Activated naive CD4-positive, alpha-beta T cell treated with anti-CD3 and anti-CD28 coated beads, Interleukin-2, amount 50 U/mL, for 16 hours (primary cell): Measurements from ENCODE around the gene ASPN.

Source experiments
- DNase-seq: peaks from one replicate; pipeline ENCODE4 v3.0.0-alpha.2; 2020

Gene ASPN

DNA sequence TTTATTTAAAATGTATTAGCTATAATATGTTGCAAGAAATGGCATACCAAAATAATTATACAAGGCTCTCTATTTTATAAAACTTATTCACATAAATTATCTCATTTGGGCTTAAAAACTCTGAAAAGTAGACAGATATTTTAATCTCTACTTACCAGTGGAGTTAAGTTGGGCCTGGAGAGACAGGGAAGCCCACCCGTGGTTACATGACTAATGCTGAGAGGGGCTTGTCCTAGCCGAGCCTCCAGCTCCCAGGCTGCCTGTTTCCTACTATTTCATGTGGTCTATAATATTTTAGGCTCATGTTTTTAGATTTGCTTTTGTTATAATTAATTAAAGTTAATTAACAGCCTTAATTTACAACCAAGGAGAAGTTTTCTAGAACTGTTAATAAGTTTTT lies 20.9 kb upstream of the ASPN start:
- DNase-seq = no peak

DNA sequence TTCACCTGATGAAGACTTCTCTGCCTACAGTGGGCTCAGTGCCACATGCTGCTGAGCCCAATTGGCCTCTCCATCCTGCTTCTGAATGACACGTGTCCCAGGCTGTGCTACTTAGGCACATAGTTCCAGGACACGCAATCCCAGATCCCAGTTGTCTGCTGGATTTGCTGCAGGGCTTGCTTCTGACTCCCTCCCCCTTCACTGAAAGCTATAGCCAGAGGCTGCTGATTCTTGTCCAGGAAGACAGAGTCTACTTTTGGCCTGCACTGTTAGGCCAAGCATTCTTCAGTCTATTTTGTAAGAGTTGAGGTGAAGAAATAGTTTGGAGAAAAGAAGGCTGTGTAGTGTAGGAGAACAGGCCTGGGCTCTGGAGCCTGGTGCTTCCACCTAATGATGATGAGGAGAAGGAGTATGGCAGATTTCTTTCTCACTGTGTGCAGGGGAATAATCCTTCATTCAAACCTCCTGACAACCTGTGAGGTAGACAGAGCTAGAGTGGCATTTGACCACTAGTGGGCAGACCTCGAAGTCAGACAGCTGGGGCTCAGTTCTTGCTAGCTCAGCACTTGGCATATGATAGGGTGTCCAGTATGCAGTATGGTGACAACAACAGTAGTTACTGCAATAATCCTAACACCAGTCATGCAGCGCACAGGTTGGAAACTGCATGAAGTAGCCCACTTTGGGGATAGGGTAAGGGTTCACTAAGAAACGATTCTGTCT lies 19.5 kb upstream of the ASPN start:
- DNase-seq = no peak

DNA sequence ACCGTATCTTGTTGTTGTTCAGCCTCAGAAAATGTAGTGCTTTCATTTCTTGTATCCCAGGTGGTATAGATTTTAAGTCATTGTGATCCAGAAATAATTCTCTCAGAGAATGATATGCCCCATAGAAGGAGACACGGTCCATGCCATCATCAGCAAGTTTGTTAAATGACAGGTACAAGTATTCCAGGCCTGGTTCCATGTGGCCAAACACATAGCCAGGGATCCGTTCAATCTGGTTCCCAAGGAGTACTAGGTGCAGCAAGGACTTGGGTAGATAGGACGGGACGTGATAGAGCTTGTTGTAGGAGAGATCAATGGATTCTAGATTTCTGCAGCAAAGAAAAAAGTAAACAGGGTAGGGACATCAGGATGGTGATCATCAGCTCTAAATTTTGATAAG lies 18.4 kb upstream of the ASPN start:
- DNase-seq = no peak

DNA sequence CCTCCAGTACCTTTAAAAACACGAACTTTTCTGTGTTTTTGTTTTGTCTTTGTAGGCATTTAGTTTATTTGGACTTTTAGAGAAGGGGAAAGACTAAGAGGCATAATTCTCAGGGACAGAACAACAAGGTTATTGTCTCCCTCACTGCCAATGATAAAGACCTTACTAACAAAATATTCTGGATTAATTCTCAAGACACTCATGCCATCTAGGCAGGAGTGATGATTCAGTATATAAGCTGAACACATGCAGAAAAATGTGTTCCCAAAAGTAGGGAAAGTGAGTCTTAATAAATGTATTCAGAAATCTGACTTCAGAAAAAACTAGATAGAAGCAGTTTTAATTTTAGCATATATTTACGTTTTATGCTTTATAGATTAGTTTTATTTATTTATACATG lies 17.4 kb upstream of the ASPN start:
- DNase-seq = no peak

DNA sequence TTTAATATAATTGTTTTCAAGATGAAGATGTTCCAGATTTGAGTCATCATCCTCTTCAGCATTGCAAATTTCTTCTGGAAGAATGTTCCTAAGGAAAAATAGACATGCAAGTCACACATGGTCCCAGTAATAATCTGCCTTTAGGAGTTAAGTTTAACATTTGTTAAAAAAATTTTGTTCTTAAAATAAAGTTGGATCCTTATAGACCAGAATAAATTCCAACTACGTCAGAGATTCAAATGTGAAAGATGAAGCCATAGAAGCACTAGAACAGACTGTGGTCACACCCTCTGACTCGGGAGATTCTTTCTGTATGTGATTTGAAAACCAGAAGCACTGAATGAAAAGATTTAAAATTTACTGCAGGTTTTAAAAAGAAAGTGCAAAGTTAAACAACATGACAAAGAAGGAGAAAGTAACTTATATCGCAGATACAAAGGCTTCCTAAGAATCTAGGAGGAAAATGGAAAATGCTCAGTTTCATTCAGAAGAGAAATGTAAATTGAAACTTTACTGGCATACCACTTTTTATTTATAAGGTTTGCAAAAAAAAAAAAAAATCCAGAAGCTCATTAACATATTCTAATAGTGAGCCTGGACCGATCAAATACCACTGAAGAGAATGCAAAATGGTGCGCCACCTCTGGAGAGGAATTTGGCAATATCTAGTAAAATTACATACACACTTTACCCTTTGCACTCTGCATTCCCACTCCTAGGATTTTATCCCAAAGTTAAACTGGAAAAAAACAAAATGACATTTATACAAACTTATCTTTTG lies 14.3 kb upstream of the ASPN start:
- no peak for DNase-seq

DNA sequence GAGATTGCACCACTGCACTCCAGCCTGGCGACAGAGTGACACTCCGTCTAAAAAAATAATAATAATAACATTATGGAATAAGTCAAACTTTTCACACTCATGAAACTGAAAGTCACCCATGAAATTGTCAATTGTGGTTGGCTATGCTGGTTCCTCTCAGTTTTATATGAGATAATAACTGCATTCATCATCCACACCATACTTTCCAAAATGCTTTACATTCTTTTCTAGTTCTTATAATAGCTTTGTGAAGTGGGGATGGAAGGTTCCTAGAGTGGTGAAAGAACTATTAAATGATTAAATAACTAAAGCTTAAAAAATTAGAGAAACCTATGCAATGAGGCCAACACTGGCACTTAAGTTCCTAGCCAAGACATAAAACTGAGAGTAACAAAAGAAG lies 12.6 kb upstream of the ASPN start:
- no peak for DNase-seq

DNA sequence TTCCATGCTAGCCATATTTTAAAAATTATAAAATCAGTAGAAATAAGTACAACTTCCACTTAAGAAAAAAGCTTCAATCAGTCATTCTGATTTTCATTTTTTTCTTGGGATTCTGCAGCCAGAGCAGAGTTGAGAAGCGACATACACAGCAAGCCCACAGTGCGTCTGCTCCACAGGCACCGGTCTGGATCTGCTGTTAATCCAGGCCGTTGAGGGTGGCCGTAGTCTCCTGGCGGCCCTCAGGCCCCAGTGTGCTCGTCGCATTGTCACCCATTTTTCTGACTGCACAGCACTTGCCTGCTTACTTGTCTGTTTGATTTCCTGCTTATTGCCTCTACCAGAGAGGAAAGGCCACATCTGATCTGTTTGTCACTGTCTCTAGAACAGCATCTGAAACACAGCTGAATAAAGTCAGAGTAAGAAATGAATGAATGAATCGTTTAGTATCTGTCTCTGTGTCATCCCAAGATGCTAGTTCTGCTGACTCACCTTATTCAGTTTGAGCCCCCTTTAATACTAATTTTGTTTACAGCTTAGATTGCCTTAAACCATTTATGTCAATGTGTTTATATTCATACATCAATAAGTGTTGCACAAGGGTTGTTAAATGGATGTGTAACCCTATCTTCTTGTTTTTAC lies 11.6 kb upstream of the ASPN start:
- no peak for DNase-seq

DNA sequence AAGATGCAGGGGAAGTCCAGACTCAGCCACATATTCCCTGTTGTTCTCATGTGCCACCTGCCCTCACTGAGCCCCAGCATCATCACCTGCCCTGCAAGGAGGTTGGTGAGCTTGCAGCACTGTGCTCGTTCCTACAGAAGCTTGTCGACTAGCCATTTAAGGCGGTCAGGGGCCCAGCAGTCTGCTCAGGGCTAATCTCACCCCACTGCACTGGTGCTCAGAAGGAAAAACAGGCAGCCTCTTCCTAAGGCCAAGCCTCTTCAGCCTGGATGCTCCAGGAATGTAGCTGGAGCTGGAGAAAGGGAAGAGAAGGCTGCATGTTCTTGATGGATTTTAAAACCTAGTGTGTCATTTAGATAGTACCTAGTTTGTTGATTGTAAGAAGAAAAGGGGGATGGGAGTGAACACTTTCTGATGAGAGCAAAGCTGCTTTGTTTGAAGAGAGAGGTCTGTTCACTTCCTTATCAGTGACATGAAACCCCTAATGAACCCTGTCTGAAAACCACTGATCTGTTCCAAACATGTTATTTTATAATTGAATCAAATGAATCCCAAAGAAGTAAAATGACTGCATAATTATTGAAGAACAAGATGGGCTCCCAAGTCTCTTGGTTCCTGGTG lies 10.6 kb upstream of the ASPN start:
- no peak for DNase-seq

DNA sequence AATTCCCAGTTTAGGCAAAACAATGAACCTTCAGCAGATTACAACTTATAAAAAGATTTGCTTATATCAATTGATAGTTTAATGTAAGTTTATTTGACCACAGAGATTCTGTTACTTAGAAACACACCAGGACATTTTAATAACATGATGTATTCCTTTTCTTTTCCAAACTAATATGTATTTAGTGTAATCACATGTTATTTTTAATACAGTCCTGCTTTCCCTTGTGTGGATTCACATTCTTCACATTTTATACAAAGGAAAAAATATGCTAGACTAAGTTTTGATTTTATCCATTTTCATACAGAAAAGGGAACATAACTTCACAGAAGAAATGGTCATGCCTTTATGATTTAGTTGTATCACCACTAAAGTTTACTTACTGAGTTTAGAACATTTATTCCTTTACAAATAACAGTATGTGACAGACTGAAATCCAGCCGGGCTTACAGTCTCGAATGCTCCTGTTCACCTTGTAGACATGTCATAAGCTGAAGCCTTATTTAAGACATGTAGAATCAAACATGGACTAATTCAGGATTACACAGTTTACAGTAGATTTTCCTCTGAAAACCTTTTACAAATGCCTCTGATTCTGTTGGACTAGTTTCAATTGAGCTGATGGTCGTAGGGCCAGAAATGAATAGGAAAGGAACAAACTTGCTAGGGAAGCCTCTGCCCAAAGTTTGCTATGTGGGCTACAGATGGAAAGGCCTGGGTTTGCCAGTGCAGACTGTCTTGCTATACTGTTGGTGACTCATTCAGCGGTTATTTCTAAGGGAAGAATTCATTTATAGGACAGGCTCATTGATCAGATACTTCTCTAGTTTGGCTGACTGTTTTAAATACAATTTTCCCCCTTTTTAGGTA lies 6.6 kb upstream of the ASPN start:
- no peak for DNase-seq

DNA sequence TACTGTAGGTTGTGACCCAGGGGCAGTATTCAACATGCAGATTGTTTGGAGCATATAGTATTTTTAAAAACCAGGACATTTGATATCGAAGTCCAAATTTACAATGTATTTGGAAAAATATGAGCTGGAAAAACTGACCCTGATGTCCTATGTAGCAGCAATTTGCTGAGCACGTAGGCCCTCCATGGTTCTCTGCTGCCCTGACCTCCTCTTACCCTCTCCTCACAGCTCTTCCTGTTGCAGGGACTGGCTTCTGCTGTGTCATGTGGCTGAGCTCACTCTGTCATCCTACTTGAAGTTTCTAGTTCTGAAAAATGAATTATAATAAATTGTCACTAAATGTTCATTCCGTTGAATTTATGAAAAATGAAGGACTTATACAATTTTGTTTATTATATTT lies 4.1 kb upstream of the ASPN start:
- no peak for DNase-seq

DNA sequence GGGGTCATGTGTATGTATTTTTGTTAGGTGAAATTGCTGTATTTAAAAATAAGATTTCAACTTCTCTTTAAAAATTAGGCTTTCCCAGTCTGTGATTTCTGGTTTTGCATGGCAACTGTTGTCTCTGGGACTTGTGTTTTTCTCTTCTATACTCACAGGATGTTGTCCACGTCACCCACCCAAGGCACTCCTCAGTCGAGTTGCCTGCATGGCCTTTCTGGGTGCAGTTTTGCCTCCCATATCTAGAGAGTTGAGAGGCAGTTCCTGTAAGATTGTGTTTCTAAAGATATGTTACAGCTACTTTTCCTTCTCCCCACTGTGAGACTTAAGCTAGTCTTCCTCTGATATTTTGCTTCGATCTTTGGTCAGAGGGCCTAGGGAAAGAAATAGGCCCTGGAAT lies 2.3 kb upstream of the ASPN start:
- no peak for DNase-seq

DNA sequence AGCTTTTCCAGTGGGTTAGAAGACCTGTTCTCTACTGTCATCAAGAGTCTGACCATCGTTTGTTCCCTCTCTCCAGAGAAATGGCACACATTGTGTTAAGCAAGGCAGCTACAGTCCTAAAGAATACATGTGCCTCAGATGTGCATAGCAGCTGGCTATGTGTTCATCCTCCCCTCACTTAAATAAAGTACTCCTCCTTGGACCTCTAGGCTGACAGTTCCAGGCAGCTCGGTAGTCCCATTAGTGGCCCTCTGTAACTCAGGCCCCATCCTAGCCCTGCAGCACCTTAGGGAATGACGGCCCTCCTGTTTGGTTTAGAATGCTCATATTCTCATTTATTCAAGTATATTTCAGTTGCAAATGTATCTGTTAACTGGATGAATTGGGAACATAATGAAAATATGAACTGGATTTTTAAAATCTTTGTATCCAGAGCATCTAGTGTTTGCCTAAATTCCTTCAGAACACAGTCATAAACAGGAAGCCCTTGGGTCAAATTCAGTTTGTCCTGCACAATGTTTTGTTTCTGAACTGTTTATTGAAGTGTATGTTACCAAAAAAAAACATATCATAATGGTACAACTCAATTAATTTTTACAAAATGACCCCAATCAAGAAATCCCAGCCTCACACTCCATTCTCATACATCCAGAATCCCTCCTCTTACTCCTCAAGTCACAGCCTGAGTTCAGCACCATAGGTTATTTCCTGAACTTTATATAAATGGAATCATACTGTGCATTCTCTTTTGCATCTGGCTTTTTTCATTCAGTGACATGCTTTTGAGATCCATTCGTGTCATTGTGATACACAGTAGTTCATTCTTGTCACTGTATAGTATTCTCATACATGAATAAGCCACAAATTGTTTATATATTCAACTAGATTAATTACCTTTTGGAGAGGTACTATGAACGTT lies 1.6 kb upstream of the ASPN start:
- DNase-seq = no peak

DNA sequence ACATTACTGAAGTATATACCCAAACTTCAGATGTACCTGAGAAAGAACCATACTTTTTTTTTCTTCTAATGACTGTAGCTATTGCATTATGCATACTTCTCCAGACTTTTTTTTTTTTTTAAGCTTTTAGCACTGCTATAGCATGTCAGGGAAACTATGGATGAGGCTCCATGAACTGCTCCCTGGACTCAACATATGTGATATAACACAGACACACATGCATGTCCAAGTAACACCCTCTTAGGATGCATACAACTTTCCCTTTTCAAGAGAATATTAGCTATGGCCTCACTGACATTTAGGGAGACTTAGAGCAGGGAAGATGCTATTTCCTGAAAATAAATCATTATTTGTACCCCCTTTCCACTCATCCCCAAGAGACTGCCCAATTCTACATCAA lies 499 bp upstream of the ASPN start:
- no peak for DNase-seq

DNA sequence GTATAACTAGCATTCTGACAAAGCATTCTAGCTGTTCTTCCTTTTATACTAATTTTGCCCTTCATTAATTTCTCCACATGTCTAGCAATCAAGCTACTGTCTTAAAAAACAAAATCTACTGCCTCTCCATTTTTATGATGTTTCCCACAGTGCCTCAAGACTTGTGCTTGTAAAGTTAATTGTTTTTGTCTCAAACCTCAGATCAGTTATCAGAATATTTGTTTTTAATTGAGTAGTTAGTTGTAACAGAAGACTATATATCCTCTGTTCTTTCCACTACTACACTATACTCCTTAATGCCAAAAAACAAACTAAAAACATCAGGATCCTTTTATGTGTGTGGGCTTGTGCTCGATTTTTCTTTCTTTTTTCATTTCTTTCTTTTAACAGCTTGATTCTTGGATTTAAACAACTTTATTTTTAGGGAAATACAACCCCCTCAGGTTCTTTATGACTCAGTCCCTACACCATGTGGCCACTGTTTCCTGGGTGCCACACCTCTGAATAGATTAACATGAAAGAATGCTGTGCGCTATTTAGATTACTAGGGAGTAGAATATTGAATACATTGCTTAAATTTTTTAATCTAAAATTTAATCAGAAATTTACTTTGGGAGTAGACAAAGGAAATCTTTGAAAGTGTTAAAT lies 1.2 kb downstream of the ASPN start:
- DNase-seq = no peak

DNA sequence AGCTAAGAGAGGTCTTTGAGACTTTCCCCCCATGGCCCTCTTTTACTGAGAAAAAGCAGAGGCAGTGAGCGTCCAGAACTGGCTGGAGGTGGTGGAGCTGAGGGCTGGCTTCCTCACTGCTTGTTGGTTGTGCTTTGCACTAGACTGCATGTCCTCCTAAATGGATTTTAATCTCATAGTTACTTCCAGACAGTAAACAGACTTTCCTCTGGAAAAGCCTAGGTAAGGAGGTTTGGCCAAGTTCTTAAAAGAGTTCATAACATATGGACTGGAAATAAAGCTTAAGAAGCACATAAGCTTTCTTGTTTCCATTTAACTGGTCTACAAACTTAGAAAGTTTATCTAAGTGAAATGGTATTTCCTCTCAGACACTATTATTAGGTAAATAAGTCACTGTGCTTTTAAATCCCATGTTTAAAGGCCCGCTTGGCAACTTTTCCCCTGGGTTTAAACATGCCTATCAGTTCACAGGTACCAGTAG lies 2.0 kb downstream of the ASPN start:
- DNase-seq = no peak

DNA sequence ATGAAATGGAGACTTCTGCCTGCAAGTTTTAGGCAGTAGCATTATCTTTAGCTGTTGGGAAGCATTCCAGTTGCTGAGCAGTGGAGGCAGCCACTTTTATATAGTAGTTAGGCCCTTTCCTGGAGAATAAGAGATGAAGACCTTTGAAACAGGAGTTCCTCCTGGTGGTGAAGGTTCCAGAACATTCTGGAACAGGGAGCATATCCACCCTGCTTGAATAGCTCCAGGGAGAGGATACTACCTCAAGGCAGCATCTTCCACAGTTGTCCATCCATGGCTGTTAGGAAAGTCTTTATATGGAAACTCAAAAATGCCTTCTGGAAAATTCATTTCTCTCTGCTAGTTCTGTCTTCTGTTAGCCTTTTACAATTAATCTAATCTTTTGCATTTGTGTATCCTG lies 3.0 kb downstream of the ASPN start:
- no peak for DNase-seq

DNA sequence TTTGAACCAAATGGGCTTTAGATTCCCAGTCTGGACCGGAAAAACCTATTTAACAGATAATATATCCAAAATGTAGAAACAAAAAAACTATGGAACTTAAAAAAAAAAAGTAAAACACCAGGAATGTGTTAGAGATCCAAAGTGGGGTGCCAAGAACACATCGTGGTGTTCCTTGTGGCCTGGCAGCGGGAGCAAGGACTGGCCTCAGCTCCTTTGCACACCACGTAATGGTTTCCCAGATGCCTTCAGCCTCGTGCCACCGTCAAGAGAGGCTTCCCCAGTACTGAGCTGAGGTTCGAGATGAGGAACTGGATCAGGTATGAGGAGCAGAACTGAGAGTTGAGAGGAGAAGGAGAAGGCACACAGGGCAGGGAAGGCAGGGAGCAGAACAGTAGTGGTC lies 3.5 kb downstream of the ASPN start:
- DNase-seq = no peak

DNA sequence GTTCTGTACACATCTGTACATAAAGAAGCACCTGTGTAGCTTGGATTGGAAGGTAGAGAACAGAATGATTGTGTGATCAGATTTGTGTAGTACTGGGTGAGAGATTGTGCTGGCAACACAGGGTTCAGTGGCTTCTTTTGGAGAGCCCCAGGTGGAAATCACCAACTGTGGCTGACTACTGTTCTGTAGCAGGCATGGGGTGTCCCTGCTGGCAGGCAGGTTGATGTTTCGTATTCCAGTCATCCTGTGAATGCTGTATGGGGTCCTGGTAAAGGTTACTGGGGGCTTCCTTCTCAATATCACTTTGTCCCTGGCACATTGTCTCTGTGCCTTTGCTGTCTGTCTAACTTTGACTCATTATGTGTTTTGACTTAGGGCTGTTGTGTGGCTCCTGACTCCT lies 5.3 kb downstream of the ASPN start:
- DNase-seq = no peak

DNA sequence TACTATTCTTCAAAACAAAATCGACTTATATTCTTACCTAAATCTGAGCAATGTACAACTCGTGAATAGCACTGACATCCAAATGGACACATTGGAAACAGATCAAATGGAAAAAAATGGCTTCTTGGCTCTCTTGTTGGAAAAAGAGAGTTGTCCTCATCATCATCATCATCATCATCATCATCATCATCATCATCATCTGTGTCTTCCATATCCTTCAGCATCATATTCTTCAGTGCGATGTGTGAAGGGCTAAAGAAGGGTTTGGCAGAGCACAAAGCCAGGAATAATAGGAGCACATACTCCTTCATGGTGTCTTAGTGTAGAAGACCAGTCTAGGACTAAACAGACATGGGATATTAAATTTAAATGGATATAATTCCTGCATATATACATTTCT lies 7.7 kb downstream of the ASPN start:
- DNase-seq = no peak

DNA sequence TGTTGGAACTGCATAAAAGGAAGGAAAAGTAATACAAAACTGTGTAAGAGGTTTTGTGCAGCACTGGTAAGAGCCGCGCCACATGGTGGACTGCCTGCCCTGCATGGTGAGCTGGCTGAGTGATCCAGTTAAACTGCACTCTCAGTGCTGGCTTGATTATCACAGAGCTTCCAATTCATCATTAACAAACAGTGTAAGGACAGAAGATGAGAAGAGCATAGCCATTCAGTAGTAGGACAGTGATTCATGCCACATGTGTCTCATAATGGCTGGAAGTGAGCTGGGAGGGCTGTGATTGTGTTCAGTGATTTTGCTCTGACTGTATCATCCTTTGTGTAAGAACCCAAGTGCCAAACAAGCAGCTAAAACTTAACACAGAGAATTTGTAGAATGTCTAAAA lies 14.1 kb downstream of the ASPN start:
- no peak for DNase-seq

DNA sequence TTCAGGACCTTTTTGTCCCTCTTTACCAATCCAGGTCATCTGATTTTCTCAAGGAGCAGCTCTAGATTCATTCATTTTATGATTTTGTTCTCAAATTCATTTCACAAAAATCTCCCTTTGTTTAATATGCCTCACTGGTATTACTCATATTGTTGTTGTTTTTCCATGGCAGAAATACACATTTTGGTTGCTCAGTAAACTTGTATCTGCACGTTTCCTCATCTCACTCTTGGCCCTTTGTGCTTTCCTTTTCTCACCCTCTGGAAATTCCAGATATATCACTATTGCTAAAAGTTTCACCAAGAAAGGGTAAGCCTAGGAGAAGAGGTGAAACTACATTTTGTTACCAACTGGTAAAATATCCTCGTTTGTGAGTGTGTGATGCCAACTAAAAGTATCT lies 14.8 kb downstream of the ASPN start:
- no peak for DNase-seq
